Measurements from ENCODE around the gene HMG20A.

The HMG20A gene

DNA sequence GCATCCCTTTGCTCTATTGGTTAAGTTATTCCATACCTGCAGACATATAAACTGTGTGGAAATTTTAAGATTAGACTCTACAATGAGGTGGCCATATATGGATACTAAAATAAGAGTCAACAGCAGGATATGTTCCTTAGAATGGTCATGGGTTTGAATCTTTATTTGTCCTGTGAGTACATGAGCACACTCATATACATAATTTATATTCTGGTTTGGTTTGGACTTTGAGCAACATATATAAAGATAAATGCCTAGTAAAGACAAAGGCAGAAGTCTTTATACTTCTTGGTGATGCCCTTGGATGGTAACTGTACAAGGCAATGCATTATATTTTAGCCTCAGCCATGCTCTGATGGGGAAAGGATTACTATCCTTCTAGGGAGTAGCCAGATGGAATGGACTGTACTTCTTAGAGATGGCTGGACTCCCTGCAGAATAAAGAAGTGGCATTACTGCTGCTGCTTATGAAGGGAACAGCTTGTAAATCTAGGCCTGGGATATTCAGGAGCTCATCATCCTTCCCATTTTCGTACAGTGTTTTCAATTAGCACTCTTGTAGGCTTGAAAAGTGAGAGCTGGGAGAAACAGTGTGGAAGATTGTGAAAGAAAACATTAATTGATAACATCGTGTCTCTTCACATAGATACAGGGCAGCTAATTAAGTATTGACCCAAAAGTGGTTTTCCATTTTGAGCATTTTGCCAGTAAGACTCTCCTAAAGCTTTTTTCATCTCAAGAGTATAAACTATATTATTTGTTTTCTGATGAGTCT is 60.4 kb downstream of the HMG20A start:
- DNase-seq = no peak

DNA sequence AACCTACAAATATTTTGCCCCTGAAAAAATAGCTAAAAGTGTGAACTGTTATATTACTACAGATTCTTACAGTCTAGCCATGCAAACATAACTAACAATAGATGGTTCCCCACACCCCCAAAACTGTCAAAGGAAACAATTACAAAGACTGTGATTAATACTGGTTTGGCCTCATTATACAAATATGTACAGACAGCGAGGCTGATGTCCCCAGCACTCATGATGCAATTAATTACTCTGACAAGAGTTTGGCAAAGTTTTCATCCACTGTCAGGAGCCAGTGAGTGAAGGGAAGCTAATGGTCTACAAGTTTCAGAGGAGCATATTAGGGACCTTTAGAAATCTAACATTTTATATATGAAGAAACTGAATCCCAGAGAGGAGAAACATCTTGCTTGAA is 61.0 kb downstream of the HMG20A start:
- DNase-seq = no peak

DNA sequence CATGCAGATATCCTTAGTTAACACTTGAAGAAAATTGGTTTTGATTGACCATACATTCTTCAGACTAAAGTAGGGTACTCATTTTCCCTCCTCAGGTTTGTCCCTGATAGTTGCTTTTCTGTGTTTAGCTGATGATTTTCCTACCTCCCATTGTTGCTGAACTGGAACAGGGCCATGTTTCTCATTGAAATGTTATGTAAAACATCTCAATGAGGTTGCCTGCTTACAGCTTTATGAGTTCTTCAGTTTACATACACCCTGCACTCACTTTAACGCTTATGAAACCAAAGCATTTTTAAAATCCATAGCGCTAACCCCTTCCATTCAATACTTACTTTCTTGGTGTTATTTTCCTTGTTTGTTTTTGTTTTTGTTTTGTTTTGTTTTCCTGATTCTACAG is 61.9 kb downstream of the HMG20A start:
- DNase-seq = no peak

DNA sequence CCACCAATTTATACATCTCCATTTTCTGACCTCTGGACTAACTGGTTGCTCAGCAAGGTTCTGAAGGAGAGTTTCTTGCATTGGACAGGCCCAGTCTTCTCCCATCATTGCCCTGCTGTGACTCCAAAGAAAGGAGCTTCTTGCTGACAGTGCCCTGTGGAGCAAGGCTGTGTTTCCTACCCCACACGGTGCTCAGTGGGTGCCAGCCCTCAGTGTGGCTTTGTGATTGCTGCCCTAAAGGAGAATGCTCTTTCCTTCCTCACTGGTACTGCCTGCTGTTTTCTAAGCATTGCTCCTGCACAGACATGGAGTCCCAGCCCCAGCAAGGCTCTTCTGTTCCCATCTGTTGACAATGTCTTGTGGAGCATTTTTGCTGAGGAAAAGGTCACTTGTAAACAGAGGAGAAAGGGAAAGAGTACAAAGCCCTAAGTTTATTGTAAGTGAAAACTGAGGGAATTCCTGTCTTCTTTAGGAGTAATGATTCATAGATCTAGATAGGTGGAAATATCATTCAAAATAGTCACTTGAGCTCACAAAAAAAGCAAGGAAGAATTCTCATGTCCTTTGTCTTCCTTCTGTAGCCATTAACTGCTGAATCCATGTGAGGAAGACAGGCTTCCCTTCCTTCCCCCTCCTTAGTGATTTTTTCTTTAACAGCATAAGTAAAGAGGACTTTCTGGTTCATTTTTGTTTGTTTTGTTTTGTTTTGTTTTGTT is 62.9 kb downstream of the HMG20A start:
- DNase-seq = no peak

DNA sequence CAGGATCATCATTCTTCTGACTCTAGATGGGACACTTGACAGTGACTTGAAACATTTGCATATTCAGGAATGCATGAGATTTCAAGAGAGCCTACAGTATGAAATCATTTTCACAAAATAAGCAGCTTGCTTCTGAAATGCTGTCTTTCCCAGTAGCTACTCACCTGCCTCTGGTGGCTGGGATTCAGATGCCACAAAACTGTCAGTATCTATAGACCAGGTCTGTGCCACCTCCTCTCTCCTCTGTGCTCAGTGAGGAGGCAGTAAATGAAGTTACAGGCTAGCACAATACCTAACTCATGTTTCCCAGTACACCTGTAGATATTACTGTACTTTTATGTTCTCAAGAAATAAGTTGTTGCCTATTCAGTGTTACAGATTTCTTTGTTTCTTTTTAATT is 64.3 kb downstream of the HMG20A start:
- no peak for DNase-seq

DNA sequence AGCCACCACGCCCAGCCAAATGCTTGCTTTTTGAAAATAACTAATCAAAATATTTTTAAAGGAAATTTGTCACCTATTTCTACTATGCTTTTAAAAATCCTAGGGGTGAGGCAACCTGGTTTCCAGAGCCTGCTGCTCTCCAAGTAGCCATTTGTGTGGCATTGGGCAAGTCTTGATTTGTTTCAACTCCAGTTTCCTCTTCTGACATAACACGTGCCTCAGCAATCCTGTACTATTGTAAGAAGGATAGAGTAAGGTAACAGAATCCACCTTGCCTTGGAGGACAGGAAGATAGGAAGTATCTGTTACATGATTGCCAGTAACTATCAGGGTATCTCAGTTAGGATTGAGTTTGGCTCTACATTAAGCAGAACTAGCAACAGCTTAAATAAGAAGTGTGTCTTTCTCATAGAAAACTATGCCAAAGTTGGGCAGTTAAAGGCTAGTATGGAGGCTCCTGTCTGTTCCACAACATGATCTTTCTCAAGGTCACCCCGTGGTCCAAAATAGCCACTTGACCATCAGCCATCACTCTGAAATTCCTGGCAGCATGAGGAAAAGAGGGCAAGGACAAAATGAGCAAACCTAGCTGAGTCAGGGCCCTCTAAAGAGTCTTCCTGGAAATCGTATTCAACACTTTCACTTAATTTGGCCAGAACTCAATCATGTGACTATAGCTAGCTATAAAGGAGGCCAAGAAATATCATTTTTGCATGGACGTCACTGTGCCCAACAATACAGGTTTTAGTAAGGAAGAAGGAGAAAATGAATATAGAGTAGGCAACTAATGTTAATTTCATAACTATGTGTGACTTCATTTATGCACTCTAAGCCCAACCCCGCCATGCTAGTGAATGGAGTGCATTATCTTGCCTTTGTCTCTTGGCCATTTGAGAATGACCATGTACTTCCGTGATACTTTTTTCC is 66.1 kb downstream of the HMG20A start:
- DNase-seq = no peak

DNA sequence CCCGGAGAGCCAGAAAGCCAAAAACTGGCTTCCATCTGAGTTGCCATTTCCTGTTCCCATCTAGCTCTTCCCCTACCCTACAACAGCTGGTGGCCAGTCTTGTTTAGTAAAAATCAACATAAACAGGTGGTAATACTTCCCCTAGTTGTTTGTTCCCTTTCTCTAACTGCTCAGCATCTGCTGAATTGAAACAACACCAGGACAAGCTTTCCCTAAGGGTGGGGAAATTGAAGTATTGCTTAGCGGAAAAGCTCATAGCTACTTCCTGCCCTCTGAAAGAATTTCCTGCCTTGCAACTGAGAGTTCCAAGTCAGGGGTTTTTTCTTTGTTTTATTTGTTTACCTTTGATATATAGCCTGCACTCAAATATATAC is 66.8 kb downstream of the HMG20A start:
- DNase-seq = no peak

DNA sequence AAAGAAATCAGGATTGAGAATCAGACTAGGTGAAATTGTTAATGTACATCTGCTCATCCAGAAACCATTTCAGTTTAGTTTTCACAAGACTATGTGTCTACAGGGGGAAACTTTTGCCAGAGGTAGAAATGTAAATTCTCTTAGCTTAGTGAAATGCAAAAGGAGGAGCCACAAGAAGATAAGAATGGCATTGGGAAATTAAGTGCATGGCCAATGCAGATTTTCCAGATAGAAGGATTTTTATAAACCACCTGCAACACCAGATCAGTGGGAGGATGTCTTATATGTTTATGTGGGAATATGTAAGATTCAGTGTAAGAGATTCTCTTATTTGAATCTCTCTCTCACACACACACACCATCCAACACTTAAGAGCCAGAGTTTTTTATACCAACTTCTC is 67.2 kb downstream of the HMG20A start:
- no peak for DNase-seq

DNA sequence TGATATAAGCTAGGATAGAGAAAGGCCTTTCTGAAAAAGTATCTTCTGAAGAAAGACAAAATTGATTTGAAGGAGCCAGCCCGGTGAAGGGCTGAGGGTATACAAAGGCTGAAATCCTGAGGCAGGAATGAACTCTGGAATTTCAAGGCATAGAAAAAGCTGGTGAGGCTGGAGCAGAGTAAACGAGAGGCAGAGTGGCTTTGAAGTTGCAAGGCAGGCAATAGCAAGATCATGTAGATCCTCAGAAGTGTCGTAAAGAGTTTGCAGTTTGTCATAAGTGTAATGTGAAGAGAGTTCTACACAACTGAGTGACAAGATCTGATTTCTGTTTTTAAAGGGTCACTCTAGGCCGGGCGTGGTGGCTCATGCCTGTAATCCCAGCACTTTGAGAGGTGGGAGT is 69.0 kb downstream of the HMG20A start:
- no peak for DNase-seq

DNA sequence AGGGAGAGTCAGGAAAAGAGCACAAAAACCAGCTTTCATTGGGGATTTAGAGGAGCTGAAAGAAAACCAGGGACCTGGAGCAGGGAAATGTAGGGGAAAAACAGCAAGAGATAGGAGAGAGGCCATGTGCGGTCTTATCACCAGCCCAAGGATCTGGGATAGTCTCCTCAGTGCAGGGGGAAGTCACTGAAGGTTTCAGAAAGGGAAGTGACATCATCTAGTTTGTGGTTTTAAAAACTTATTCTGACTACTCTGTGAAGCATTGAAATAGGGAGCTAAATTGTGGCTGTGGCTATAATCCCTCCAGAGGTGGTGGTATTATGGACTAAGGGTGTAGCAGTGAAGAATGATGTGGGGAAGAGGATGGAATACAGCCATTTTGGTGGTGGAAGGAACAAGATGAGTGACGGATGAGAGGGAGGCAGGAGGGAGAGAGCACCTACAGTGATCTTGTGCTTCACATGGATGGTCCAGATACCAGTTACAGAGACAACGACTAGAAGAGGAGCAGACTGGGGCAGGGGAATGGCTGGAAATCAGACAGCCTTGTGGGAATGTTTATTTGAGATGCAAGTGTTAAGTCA is 72.7 kb downstream of the HMG20A start:
- DNase-seq = no peak

DNA sequence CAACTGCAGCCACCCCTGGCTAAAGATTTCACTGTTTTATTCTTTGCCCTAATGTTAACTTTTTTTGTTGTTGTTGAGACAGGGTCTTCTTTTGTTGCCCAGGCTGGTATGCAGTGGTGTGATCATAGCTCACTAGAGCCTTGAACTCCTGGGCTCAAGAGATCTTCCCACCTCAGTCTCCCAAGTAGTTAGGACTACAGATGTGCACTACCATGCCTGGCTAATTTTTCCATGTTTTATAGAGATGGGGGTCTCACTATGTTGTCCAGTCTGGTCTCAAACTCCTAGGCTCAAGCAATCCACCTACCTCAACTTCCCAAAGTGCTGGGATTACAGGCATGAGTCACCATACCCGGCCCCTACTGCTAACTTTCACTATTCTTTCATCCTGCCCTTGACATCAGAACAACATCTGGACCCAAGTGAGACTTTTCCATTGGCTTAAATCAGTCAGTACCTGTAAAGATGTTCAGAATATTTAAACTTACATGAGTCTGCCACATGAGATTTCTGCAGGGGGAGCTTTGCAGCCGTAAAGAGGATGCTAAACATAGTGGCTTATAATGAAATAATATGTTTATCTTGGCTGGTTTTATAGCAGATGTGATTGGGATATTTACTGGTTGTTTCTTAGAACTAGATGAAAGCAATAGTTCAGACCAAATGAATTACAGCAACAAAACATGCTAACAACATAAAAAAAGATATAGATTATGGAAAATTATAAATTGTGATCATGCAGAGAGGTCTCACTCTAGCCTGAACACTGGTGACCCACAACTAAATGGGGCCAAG is 73.6 kb downstream of the HMG20A start:
- no peak for DNase-seq

DNA sequence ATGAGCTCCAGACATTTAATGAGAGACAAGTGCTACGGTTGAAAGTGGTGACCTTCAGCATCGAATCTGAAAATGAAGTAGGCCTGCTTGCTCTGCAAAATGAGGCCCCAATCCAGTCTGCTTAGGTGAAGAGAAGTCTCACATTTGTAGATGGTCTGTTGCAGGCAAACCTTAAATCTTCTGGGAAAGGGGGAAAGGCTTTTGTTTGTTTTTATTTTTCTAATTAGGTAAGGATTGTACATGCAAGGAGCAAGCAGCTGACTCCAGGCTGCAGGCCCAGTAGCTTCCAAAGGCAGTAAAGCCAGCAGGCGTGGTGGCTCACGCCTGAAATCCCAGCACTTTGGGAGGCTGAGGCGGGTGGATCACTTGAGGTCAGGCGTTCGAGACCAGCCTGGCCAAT is 74.3 kb downstream of the HMG20A start:
- no peak for DNase-seq

DNA sequence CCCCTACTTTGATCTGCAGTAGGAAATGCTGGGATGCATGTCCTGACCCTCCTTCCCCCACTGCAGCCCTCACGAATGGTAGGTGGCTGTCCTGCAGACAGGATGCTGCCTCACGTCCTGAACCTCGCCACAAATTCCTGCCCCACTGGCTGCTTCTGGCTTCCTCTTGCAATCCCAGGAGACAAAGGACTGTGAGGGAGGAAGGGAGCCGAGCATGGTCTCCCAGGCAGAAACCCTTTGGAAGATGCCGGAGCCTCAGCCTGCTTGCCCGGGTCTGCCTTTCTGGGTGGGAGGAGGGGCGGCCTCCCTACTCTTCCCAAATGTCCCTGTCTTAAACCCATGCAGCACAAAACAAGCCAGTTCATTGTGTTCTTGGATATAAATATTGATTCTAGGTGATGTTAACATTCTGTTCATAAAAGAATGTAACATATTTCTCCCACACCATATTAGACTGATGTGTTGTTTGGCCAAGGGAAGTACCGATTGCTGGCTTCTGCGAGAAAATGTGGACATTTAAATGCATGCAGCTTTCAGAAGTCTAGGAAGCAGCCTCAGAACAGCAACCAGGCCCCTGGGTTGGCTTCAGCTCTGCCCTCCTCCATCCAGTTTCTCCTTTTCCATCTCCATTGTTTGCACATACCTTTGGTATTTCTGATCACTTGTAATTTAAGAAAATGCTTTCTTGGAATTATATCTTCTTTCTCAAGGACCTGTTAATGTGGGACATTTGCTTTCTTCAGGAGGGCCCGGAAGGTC is 75.3 kb downstream of the HMG20A start:
- DNase-seq = no peak

DNA sequence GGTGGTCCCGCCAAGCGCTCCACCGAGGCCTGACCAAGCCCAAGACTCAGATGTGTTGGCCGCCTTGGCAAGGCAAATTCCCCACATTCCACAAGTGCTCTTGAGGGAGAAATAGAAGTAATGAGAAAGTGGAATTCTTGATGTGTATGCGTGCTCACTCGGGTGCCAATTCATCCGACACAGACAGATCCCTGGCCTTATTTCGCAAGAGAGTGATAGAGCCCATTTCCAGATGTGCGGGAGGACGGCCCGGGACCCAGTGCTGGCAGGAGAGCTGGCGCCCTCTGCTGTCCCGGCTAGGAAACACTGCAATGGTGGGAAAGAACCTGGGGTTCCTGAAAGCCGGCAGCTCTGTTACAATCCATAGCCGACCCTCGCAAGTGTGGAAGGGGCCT is 76.0 kb downstream of the HMG20A start:
- peak; percentile 72 for DNase-seq

DNA sequence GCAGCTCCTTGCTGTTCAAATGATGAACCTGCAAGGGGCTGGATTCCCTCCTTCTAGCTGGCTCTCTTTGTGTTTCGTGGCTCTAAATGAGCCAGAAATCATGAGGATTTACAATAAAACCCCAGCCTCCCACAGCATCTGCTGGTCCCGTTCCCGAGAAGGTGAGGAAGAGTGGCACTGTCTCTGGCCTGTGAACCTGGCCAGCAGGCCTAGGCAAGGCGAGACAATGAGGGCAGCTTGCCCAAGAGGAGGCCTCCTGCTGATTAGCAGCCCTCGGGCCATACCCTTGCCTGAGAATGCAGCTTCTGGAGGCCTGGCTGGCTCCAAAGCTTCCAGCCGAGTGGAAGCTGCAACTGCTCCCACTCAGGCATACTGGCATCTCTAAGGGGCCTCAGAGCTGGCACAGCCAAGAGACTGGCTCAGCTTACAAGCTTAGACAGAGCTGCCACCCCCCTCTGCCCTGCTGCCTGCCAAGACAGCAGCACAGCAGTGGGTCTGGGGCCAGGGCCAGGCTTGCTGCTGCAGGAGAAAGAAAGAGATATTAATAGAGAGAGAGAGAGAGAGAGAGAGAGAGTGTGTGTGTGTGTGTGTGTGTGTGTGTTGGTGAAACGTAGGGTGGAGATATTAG is 76.5 kb downstream of the HMG20A start:
- no peak for DNase-seq

DNA sequence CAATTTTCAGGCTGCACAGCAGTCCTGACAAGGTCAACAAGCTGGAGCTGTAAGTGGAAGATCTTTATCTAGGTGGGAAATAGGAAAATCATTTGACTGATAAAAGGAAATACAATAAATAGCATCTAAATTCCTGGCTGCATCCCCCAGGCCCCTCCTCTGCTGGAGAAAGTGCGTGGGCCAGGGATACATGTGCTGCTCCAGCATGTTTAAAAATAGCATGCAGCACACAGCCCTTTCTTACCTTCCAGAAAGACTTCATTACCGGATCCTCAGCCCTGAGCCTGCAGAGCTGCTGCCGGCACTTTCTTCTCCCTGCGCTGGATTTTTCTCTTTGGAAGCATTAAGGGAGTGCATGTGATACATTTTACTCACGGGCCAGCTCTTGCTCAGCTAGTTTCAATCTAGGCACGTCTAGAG is 77.3 kb downstream of the HMG20A start:
- DNase-seq = no peak

DNA sequence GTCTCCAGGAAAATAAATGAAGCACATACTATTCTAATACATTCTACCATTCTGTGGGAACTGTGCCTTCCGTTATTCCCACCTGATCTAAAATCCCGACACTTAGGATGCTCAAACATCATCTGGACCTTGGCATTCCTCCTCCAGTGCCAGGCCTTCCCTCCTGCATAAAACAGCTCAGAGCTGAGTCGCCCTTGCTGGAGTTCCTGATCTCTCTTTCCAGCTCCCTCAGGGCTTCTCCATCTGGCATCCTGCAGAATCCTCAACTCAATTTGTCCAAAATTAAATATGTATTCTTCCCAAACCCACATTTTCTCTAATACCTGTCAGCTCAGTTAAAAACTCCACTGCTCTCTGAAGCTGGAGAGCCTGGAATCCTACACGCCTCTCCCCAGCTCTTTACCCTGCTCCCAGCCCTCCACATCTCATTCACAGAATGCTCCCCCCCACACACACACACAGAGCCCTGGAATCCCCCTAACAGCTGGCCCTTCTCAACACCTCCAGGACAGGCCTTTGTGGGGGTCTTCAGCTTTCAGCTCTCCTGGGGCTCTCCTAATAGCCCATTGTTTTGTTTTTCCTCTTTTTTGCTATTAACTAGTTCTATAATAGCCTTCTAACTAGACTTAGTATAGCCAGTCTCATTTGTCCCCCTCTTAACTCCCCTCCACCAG is 78.5 kb downstream of the HMG20A start:
- DNase-seq = no peak

DNA sequence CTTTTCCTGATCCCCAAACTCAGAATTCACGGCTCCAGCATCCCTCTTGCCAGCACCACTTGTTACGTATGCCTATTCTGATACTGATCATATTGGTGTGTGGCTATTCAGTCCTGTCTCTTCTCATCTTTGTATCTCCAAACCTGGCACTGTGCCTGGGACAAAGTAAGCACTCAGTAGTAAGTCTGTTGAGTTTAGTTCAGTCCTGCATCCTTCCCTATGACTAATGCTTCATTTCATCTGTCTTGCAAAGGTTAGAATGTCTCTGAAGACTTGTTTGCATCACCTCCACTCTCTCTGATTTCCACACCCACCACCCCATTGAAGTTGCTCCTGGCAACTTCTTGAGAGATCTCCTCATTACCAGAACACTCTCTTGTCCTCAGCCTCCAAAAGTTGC is 80.3 kb downstream of the HMG20A start:
- no peak for DNase-seq

DNA sequence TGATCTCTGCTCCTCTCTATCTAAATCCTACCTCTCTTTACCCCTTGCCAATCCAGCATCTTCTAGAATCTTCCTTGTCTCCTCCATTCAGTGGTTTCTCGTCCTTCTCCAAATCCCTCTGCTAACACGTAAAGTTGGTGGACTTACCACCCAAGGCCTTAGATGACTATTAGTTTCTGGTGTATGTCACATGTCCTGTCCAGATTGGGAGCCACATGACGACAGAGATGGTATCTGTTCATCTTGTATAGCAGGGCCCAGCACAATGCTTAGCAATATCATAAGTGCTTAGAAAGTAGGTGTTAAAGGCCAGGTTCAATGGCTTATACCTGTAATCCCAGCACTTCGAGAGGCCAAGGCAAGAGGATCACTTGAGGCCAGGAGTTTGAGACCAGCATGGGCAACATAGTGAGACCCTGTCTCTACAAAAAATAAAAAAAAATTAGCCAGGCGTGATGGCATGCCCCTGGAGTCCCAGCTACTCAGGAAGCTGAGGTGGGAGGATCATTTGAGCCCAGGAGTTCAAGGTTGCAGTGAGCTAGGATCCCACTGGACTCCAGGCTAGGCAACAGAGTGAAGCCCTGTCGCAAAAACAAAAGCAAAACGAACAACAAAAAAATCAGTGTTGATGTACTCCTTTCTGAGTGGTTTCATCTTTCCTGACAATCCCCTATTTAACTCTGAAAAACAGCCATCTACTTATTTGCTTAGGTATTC is 81.8 kb downstream of the HMG20A start:
- no peak for DNase-seq

DNA sequence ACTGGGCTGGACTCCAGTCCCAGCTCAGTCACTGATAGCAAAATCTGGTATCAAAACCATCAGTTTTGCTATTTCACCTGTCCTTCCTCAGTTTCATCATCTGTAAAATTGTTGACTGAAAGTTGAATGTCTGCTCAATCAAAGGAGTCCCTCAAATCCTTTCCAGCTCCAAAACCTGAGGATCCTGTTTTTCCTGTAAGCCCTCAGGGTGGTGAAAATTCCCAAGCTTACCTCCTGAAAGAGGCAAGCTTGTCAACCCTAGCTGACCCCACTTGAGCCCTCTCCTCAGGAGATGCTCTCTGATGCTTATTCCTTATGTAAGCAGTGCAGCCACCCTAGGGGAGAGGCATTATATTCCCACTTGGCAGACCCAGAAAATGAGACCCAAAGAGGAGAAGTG is 82.6 kb downstream of the HMG20A start:
- no peak for DNase-seq

Data from stimulated activated CD4-positive, alpha-beta T cell treated with anti-CD3 and anti-CD28 coated beads, Interleukin-12 subunit alpha, Interleukin-12 subunit beta, amount 100 ng/mL, for 4 hours (primary cell).